ENCODE data around the gene VAMP4. TPM values are rescaled to one million over a fixed set of nuclear protein-coding genes. Genes with fewer than 3 reads are reported as not detected.

VAMP4 gene
- total RNA-seq, 4 donors from 2014 or later, result 6.0 to 14.3 (median 9.4) TPM

GRCh38 chr1:171783816-171784530 lies 42.1 kb upstream of the VAMP4 start:
- intact Hi-C loops (cut with DNase I; ENCODE audit: low total_unique reads) (loop anchor here (10.0 kb wide), 1 partner anchor 139 kb away; no protein-coding TSS in a partner anchor), in situ Hi-C loops (cut with MboI; ENCODE audit: low pct_ligation_motif_present in 1 of 4, low pct_unique_long_range_greater_than_20kb in 1 of 4, low sequenced_read_pairs in 3 of 4) (loop anchor here in 1 of 4 donors (25.0 kb wide), 1 partner anchor 653 kb away; the partner anchor contains the start of gene PIGC)
- H3K9me3 ChIP-seq, result no peaks in the 10 kb centered on the region
- no peak overlapping the region for H3K27ac ChIP-seq
- no peak for TF ChIP-seq POLR2AphosphoS5 (IDR thresholded peaks at IDR 0.05)
- TF ChIP-seq EP300 (IDR thresholded peaks at IDR 0.05; ENCODE audit: low read depth), result no peak
- no peak for TF ChIP-seq POLR2A (IDR thresholded peaks at IDR 0.05)
- TF ChIP-seq CTCF (IDR thresholded peaks at IDR 0.05), result no peak
- WGBS, 2 donors (ENCODE audit: low coverage in 1 of 2), result 95% methylated on average over 25 of the region's 25 CpGs; no CpG with 5 or more reads in 1 of the 2 donors
- peaks cover 0 to 35% (median 16%) of the 10 kb centered on the region in 4 donors for H3K36me3 ChIP-seq
- H3K27me3 ChIP-seq, result no peaks in the 10 kb centered on the region
- DNase-seq, result no peak
- peaks cover 9 to 40% (median 22%) of the 10 kb centered on the region in 4 donors for H3K4me1 ChIP-seq
- no peak overlapping the region for H3K4me3 ChIP-seq

DNA sequence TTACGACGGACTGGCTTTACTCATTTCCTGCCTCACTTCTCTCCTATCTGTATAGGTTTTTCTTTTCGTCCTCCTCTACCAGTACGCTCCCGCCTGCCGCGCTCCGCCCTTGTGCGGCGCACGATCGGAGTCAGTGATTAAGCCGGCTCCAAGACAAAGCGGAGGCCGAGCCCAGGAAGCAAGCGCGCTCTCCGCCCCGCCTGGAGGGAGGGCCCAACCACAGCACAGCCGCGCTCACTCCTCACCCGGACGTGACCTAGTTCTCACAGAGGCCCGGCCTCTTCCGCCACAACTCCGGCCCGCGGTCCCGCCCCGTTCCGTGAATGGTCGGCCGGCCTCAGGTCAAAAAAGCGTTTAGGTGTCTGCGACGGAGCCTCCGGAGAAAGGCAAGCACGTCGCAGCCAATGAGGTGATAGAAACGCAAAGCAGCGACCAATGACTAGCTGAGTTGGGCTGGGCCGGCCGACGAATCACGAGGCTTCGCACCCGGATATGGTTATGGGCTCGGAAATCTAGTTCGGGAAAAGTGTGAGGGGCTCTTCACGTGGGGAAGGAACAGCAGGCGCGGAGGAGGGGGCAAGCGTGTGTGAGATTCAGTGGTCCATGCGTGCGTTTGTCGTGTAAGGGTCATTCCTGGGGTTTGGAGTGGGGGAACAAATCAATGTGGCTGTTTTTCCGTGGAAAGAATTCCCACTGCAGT lies 39.5 kb upstream of the VAMP4 start, which contains the start of gene METTL13:
METTL13 (plus strand) TSS at position 485 of the 700 bp plus-strand sequence. CDS start 308 bp downstream, outside the sequence.
- DNase-seq, result peak; percentile 99
- peaks cover 0 to 8% (median 3%) of the 10 kb centered on the region in 4 donors for H3K36me3 ChIP-seq
- intact Hi-C loops (cut with DNase I; ENCODE audit: low total_unique reads), result loop anchor here (2.0 to 10.0 kb wide), 2 partner anchors 39 to 137 kb away; partner anchors contain the start of gene VAMP4
- TF ChIP-seq POLR2AphosphoS5 (IDR thresholded peaks at IDR 0.05) (peak; percentile 97 to 98 (median 98)), POLR2A (IDR thresholded peaks at IDR 0.05) (peak; percentile 95), CTCF (IDR thresholded peaks at IDR 0.05) (no peak), EP300 (IDR thresholded peaks at IDR 0.05; ENCODE audit: low read depth) (no peak)
- H3K4me1 ChIP-seq, result peaks cover 9 to 40% (median 22%) of the 10 kb centered on the region in 4 donors
- peak within 1 kb of the TSS; percentile 64 to 78 (median 64) for H3K4me3 ChIP-seq
- H3K9me3 ChIP-seq, result no peaks in the 10 kb centered on the region
- 1% methylated on average over 57 of the region's 57 CpGs; no CpG with 5 or more reads in 1 of the 2 donors for whole genome bisulfite sequencing, 2 donors (ENCODE audit: low coverage in 1 of 2)
- in situ Hi-C loops (cut with MboI; ENCODE audit: low pct_ligation_motif_present in 1 of 4, low pct_unique_long_range_greater_than_20kb in 1 of 4, low sequenced_read_pairs in 3 of 4), result loop anchor here in 1 of 4 donors (25.0 kb wide), 1 partner anchor 656 kb away; the partner anchor contains the start of gene PIGC
- peak within 1 kb of the TSS; percentile 89 to 98 (median 91) for H3K27ac ChIP-seq
- H3K27me3 ChIP-seq, result no peaks in the 10 kb centered on the region

- Histone ChIP-seq H3K27me3 (no peaks in the 10 kb centered on the region), H3K27ac (peak overlapping the region; percentile 89 to 98 (median 91)), H3K9me3 (no peaks in the 10 kb centered on the region), H3K4me3 (peak overlapping the region; percentile 36 to 65 (median 54)), H3K4me1 (peaks cover 9 to 40% (median 22%) of the 10 kb centered on the region in 4 donors), H3K36me3 (peaks cover 0 to 2% (median 0%) of the 10 kb centered on the region in 4 donors)
- WGBS, 2 donors (ENCODE audit: low coverage in 1 of 2), result 10 to 44% methylated on average over 3 to 11 of the region's 11 CpGs
- DNase-seq, result no peak
- in situ Hi-C loops (cut with MboI; ENCODE audit: low pct_ligation_motif_present in 1 of 4, low pct_unique_long_range_greater_than_20kb in 1 of 4, low sequenced_read_pairs in 3 of 4), result loop anchor here in 1 of 4 donors (25.0 kb wide), 1 partner anchor 657 kb away; the partner anchor contains the start of gene PIGC
- TF ChIP-seq CTCF (IDR thresholded peaks at IDR 0.05) (peak in 1 of 5 experiments; percentile 9), EP300 (IDR thresholded peaks at IDR 0.05; ENCODE audit: low read depth) (no peak), POLR2AphosphoS5 (IDR thresholded peaks at IDR 0.05) (no peak)
- intact Hi-C loops (cut with DNase I; ENCODE audit: low total_unique reads), result loop anchor here (2.0 to 10.0 kb wide), 2 partner anchors 38 to 136 kb away; partner anchors contain the start of gene VAMP4
These were observed 38.8 kb upstream of the VAMP4 start for GRCh38 chr1:171780583-171781175.

All from transverse colon (tissue), 4 donors.